D721Med (cell line): ENCODE data around the gene ZNF316.

Source experiments
- DNase-seq: peaks from one replicate; pipeline ENCODE4 v3.0.0; 2011; ENCODE audit warnings: low spot score; ENCODE audit not compliant: insufficient read length
- FAIRE-seq: peaks from 2 replicates; lab custom pipeline; 2011; peaks lifted over from hg19 to GRCh38; lab: Jason Lieb, UNC
- TF ChIP-seq, protein P1 (sequence below): IDR thresholded peaks from 2 replicates; pipeline ENCODE4 v1.5.1; 2012; ENCODE audit warnings: mild to moderate bottlenecking, control low read depth; ENCODE audit not compliant: insufficient read depth; ENCODE audit errors: missing control alignments

ZNF316 gene

DNA sequence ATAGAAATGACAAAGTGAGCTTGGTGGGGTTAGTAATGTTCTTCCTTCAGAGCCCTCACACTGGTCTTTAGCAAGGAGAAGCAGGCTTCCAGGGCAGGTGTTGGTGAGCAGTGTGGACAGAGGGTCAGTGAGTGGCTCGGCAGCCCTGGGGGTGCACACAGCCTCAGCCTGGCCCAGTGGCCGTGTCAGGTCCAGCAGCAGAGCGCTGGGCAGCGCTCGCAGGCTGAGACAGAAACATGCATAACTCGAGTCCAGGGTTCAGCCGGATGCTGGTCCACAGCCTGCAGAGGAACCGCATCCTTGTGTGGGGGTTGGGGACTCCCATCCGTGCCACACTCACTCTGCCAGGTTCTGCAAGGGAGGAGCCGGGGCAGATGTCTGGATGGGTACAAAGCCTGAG is 32.7 kb upstream of the ZNF316 start:
- DNase-seq (no peak), FAIRE-seq (no peak)
- TF ChIP-seq, protein P1, sequence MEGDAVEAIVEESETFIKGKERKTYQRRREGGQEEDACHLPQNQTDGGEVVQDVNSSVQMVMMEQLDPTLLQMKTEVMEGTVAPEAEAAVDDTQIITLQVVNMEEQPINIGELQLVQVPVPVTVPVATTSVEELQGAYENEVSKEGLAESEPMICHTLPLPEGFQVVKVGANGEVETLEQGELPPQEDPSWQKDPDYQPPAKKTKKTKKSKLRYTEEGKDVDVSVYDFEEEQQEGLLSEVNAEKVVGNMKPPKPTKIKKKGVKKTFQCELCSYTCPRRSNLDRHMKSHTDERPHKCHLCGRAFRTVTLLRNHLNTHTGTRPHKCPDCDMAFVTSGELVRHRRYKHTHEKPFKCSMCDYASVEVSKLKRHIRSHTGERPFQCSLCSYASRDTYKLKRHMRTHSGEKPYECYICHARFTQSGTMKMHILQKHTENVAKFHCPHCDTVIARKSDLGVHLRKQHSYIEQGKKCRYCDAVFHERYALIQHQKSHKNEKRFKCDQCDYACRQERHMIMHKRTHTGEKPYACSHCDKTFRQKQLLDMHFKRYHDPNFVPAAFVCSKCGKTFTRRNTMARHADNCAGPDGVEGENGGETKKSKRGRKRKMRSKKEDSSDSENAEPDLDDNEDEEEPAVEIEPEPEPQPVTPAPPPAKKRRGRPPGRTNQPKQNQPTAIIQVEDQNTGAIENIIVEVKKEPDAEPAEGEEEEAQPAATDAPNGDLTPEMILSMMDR, result no peak

DNA sequence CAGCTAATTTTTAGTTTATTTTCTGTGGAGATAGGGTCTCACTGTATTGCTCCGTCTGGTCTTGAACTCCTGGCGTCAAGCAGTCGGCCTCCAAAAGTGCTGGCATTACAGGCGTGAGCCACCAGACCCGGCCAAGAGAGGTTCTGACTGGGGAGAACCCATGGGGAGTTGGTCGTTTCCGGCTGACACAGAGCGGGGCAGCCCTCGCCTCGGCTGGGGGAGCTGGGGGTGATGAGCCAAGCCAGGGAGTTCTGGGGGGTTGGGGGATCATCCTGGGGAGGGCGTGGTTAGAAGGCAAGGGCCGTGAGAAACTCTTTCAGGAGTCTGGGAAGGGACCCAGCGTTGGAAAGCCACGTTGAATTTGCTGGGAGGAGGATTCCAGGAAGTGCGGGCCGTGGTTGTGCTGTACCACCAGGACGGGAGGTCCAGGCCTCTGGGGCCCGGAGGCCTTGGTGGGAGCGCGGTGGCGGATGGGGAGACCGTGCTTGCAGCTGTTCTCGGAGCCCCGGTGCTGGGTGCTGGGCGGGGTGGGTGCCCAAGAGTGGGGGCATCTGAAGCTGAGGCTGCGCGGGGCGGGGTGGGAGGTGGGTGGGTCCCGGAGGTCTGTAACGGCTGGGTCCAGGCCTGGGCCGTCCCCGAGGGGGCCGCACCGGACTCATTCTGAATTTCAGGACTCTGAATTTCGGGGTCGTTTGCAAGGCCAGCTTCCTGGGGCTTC is 30.1 kb upstream of the ZNF316 start:
- DNase-seq, result no peak
- TF ChIP-seq, protein P1, result no peak
- FAIRE-seq, result no peak

- FAIRE-seq (no peak), DNase-seq (no peak)
- TF ChIP-seq, protein P1, result no peak
Measured at GRCh38 chr7:6607651-6608051, 29.5 kb upstream of the ZNF316 start.

- TF ChIP-seq, protein P1, result no peak
- FAIRE-seq (no peak), DNase-seq (no peak)
Measured at GRCh38 chr7:6608081-6608480, 29.0 kb upstream of the ZNF316 start.

DNA sequence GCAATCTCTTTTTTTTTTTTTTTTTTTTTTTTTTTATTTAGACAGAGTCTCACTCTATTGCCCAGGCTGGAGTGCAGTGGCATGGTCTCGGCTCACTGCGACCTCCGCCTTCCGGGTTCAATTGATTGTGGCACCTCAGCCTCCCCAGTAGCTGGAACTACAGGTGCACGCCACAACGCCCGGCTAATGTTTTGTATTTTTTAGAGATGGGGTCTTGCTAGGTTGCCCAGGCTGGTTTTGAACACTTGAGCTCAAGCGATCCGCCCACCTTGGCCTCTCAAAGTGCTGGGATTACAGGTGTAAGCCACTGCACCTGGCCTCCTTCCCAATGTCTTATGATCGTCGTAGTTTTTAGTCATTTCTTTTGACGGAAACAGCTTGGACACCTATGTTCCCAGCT is 28.3 kb upstream of the ZNF316 start:
- FAIRE-seq (no peak), DNase-seq (no peak)
- TF ChIP-seq, protein P1, result no peak

DNA sequence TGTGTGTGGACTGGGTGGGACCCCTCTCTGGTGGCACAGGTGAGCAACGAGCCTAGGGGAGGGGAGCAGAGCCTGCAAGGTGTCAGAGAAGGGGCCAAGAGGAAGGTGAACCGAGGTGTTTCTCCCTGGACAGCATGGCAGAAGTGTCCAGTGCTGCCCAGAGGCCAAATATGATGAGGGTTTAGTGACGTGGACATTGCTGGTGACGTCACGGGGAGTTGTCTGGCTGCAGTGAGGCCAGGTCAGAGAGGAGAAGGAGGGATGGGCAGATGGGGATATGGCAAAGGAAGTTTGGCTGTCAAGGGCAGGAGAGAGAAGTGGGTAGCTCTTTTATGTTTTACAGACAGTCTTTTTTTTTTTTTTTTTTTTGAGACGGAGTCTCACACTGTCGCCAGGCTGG is 24.3 kb upstream of the ZNF316 start:
- DNase-seq (no peak), FAIRE-seq (no peak)
- TF ChIP-seq, protein P1, result no peak

GRCh38 chr7:6613706-6614105 is 23.4 kb upstream of the ZNF316 start:
- FAIRE-seq (no peak), DNase-seq (no peak)
- TF ChIP-seq, protein P1, result no peak
